Measurements from ENCODE around the gene ERGIC3. TPM values are rescaled to one million over a fixed set of nuclear protein-coding genes. Genes with fewer than 3 reads are reported as not detected.

Gene ERGIC3
- total RNA-seq (100 to 1,000 TPM; 168 to 278 (median 221) TPM), polyA plus RNA-seq (100 to 1,000 TPM; 212 to 354 TPM)
- long read RNA-seq, donor 1, transcript ERGIC3-202 (13 exons, 1,359 nt): major isoform, 1,050 of 1,137 reads
- long read RNA-seq, donor 1, partial matches to known transcripts: 18 of 1,137 reads
- long read RNA-seq, donor 1, other reads (novel, unspliced or antisense): 66 of 1,137 reads
- long read RNA-seq, donor 2, transcript ERGIC3-216 (3 exons, 766 nt): minor isoform, 18 of 572 reads
- long read RNA-seq, donor 2, transcript ERGIC3-202 (13 exons, 1,359 nt): major isoform, 230 of 572 reads
- long read RNA-seq, donor 2, transcript ERGIC3-215 (4 exons, 584 nt): minor isoform, 6 of 572 reads
- long read RNA-seq, donor 2, partial matches to known transcripts: 285 of 572 reads
- long read RNA-seq, donor 2, other reads (novel, unspliced or antisense): 23 of 572 reads
- long read RNA-seq, donor 3, transcript ERGIC3-202 (13 exons, 1,359 nt): major isoform, 221 of 252 reads
- long read RNA-seq, donor 3, partial matches to known transcripts: 7 of 252 reads
- long read RNA-seq, donor 3, other reads (novel, unspliced or antisense): 24 of 252 reads

GRCh38 chr20:35541783-35542662 is at the start of gene ERGIC3:
TSS of gene ERGIC3 (plus strand) at chr20:35542078. CDS start at chr20:35542098, 20 bp downstream.
- DNase-seq: peak; percentile 96 to 99 (median 98)
- TF ChIP-seq POLR2A (IDR thresholded peaks at IDR 0.05) (peak; percentile 19), EP300 (IDR thresholded peaks at IDR 0.05) (no peak)
- TF ChIP-seq, protein P1, sequence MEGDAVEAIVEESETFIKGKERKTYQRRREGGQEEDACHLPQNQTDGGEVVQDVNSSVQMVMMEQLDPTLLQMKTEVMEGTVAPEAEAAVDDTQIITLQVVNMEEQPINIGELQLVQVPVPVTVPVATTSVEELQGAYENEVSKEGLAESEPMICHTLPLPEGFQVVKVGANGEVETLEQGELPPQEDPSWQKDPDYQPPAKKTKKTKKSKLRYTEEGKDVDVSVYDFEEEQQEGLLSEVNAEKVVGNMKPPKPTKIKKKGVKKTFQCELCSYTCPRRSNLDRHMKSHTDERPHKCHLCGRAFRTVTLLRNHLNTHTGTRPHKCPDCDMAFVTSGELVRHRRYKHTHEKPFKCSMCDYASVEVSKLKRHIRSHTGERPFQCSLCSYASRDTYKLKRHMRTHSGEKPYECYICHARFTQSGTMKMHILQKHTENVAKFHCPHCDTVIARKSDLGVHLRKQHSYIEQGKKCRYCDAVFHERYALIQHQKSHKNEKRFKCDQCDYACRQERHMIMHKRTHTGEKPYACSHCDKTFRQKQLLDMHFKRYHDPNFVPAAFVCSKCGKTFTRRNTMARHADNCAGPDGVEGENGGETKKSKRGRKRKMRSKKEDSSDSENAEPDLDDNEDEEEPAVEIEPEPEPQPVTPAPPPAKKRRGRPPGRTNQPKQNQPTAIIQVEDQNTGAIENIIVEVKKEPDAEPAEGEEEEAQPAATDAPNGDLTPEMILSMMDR (IDR thresholded peaks at IDR 0.05): peak in 1 of 3 donors; percentile 7
- WGBS, 3 donors: 2 to 3% (median 3%) methylated on average over 41 to 57 of the region's 57 CpGs
- Histone ChIP-seq H3K4me3 (peak within 1 kb of the TSS; percentile 69), H3K27ac (peak within 1 kb of the TSS in 1 of 2 donors; percentile 43), H3K36me3 (no peaks in the 10 kb centered on the region), H3K9me3 (no peaks in the 10 kb centered on the region), H3K27me3 (no peaks in the 10 kb centered on the region), H3K4me1 (ENCODE audit: insufficient read depth) (peaks cover 4% of the 10 kb centered on the region)
- intact Hi-C loops (cut with DNase I): no loop called here

DNA sequence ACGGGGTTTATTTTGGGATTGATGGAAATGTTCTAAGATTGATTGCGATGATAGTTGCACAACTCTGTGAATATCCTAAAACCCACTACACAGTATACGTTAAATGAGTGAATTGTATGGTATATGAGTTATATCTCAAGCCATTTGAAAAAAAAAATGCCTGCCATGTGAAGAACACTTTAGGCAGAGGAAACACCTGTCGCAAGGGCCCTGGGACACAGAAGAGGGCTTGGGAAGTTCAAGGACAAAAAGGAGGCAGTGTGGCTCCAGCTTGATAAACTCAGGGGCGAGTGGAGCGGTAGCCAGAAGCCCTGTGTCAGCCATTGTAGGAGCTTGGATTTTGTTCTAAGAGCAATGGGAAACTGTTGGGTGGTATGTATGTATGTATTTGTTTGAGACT is 49.5 kb upstream of the ERGIC3 start:
- intact Hi-C loops (cut with DNase I): no loop called here
- Histone ChIP-seq H3K4me1 (ENCODE audit: insufficient read depth) (peaks cover 6% of the 10 kb centered on the region), H3K27me3 (no peaks in the 10 kb centered on the region), H3K27ac (no peak overlapping the region), H3K9me3 (no peaks in the 10 kb centered on the region), H3K4me3 (no peak overlapping the region), H3K36me3 (no peaks in the 10 kb centered on the region)
- no peak for DNase-seq
- TF ChIP-seq EP300 (IDR thresholded peaks at IDR 0.05): no peak
- no peak for TF ChIP-seq POLR2A (IDR thresholded peaks at IDR 0.05)
- TF ChIP-seq, protein P1 (IDR thresholded peaks at IDR 0.05): no peak
- 93 to 94% (median 93%) methylated on average over 6 of the region's 6 CpGs for WGBS, 3 donors

DNA sequence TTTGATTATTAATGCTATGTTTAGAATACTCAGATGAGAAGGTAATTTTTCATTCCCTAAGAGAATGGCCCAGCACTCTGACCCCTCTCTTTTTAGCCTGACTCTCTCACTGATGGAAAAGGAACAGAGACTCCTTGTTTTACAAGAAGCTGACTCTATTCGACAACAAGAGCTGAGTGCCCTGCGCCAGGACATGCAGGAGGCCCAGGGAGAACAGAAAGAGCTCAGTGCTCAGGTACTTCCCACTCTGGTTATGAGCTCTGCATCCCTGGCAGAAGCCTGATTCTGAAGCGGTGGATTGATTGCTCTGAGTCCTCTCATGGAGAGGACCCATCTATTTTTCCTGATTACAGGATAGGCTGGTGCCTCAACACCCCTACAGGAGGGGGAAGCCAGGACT is 45.4 kb upstream of the ERGIC3 start:
- TF ChIP-seq, protein P1 (IDR thresholded peaks at IDR 0.05): no peak
- TF ChIP-seq POLR2A (IDR thresholded peaks at IDR 0.05) (no peak), EP300 (IDR thresholded peaks at IDR 0.05) (no peak)
- Histone ChIP-seq H3K27me3 (no peaks in the 10 kb centered on the region), H3K4me3 (no peak overlapping the region), H3K36me3 (no peaks in the 10 kb centered on the region), H3K9me3 (no peaks in the 10 kb centered on the region), H3K4me1 (ENCODE audit: insufficient read depth) (peaks cover 7% of the 10 kb centered on the region), H3K27ac (no peak overlapping the region)
- intact Hi-C loops (cut with DNase I): no loop called here
- 87 to 92% (median 88%) methylated on average over 3 of the region's 3 CpGs for WGBS, 3 donors
- DNase-seq: no peak

- peak overlapping the region in 1 of 2 donors; percentile 71 for H3K27ac ChIP-seq
- H3K4me1 ChIP-seq (ENCODE audit: insufficient read depth): peaks cover 7% of the 10 kb centered on the region
- H3K9me3 ChIP-seq: no peaks in the 10 kb centered on the region
- 22 to 47% (median 27%) methylated on average over 5 of the region's 5 CpGs for WGBS, 3 donors
- no peaks in the 10 kb centered on the region for H3K27me3 ChIP-seq
- H3K4me3 ChIP-seq: no peak overlapping the region
- no peaks in the 10 kb centered on the region for H3K36me3 ChIP-seq
- intact Hi-C loops (cut with DNase I): no loop called here
- TF ChIP-seq EP300 (IDR thresholded peaks at IDR 0.05): no peak
- TF ChIP-seq, protein P1 (IDR thresholded peaks at IDR 0.05): no peak
- TF ChIP-seq POLR2A (IDR thresholded peaks at IDR 0.05): no peak
- peak; percentile 46 to 63 (median 57) for DNase-seq
Observed at GRCh38 chr20:35497320-35497719, 44.6 kb upstream of the ERGIC3 start.
